HepG2 (cell line): ENCODE measurements around the gene COX15. TPM values are rescaled to one million over a fixed set of nuclear protein-coding genes. Genes with fewer than 3 reads are reported as not detected.

Source experiments
- ATAC-seq: fragments of 200-7000 bp; cut with Tn5 transposase; 3 replicates; pipeline ENCODE4 v1.9.1; 2020; ENCODE audit warnings: mild to moderate bottlenecking, moderate library complexity
- BruUV-seq: library from RNA; stranded (reverse); fragments of 400-500 nt; replicated peaks from 2 replicates; lab custom pipeline; 2021; lab: Mats Ljungman, UMichigan
- CTCF ChIA-PET: fragments of 300-600 bp; formaldehyde crosslinking; extraction: SDS; loops from one replicate; lab custom pipeline; 2021; ENCODE audit warnings: low total read pairs, inconsistent platforms, low intra/inter-chr PET ratio; lab: Yijun Ruan, JAX
- POLR2A ChIA-PET: fragments of 350-600 bp; sonication (Branson Sonifier 250); formaldehyde crosslinking; loops from one replicate; lab custom pipeline; 2020; ENCODE audit warnings: antibody characterized with exemption, inconsistent platforms; lab: Yijun Ruan, JAX
- DNase-seq: peaks from one replicate; pipeline ENCODE4 v3.0.0-alpha.2; 2015; ENCODE audit warnings: low spot score
- FAIRE-seq: peaks from 3 replicates; lab custom pipeline; 2011; peaks lifted over from hg19 to GRCh38; lab: Jason Lieb, UNC
- H2AFZ ChIP-seq: one replicate; pipeline ENCODE4 v1.6.1; 2011; ENCODE audit warnings: low read length, inconsistent platforms
- H3K27ac ChIP-seq: fragments of 300-600 bp; 3 replicates; pipeline ENCODE4 v1.8.0; 2011; ENCODE audit warnings: mixed run types, mild to moderate bottlenecking, mixed read lengths, low read length, inconsistent platforms; ENCODE audit not compliant: insufficient read depth; ENCODE audit errors: extremely low read length
- H3K27me3 ChIP-seq, 2 experiments: fragments of 200-600 bp in 1 of 2; 2 replicates in 1 of 2; 3 replicates in 1 of 2; pipeline versions ENCODE4 v1.6.0 to v1.8.0; 2011; ENCODE audit warnings: low read length in 2 of 2, mild to moderate bottlenecking in 2 of 2, moderate library complexity in 2 of 2, inconsistent platforms in 1 of 2; ENCODE audit not compliant: insufficient read depth in 2 of 2, control insufficient read depth in 1 of 2
- H3K36me3 ChIP-seq, 2 experiments: fragments of 200-600 bp in 1 of 2; replicated peaks in 1 of 2; 2 replicates in 1 of 2; 3 replicates in 1 of 2; pipeline versions ENCODE4 v1.5.1 to v1.8.0; 2011; ENCODE audit warnings: low read length in 2 of 2, inconsistent platforms in 1 of 2; ENCODE audit not compliant: insufficient read depth in 2 of 2, control insufficient read depth in 1 of 2
- H3K4me1 ChIP-seq: 2 replicates; pipeline ENCODE4 v1.5.1; 2012; ENCODE audit warnings: low read length, inconsistent platforms; ENCODE audit not compliant: insufficient read depth
- H3K4me2 ChIP-seq: 2 replicates; pipeline ENCODE4 v1.6.0; 2011; ENCODE audit warnings: low read depth, low read length, inconsistent platforms
- H3K4me3 ChIP-seq, 3 experiments: fragments of 200-600 bp in 1 of 3; sonication (generic), shearing (Covaris generic) in 1 of 3; replicated peaks in 1 of 3; 2 replicates each; pipeline ENCODE4 v1.5.1; 2011 to 2016; ENCODE audit warnings: low read length in 3 of 3, inconsistent platforms in 2 of 3, low read depth in 2 of 3, mild to moderate bottlenecking in 2 of 3, control low read depth in 1 of 3, mixed read lengths in 1 of 3; ENCODE audit not compliant: insufficient read depth in 1 of 3
- H3K79me2 ChIP-seq: one replicate; pipeline ENCODE4 v1.6.1; 2011; ENCODE audit warnings: low read length, inconsistent platforms; ENCODE audit not compliant: insufficient read depth
- H3K9ac ChIP-seq: 2 replicates; pipeline ENCODE4 v1.6.0; 2011; ENCODE audit warnings: mild to moderate bottlenecking, low read depth, low read length, inconsistent platforms; ENCODE audit not compliant: insufficient read depth
- H3K9me3 ChIP-seq: 2 replicates; pipeline ENCODE4 v1.5.1; 2012; ENCODE audit warnings: mild to moderate bottlenecking, low read length
- H4K20me1 ChIP-seq: 2 replicates; pipeline ENCODE4 v1.6.0; 2011; ENCODE audit warnings: inconsistent platforms, mild to moderate bottlenecking, low read length, moderate library complexity; ENCODE audit not compliant: insufficient read depth
- CREBL2 ChIP-seq: sonication (generic); formaldehyde crosslinking; IDR thresholded peaks from 2 replicates; pipeline ENCODE4 v1.8.1; 2023; ENCODE audit warnings: missing genetic modification reagents, mild to moderate bottlenecking, borderline replicate concordance
- DNMT3B ChIP-seq: conservative IDR thresholded peaks from 2 replicates; pipeline ENCODE4 v1.6.1; 2016; ENCODE audit warnings: missing biosample characterization, control low read depth
- HOXA5 ChIP-seq: sonication (generic); formaldehyde crosslinking; IDR thresholded peaks from 2 replicates; pipeline ENCODE4 v1.4.0; 2020; ENCODE audit warnings: missing genetic modification reagents
- KDM4B ChIP-seq: sonication (generic); formaldehyde crosslinking; IDR thresholded peaks from 2 replicates; pipeline ENCODE4 v1.4.0; 2020; ENCODE audit warnings: missing genetic modification reagents
- PAX8 ChIP-seq: sonication (generic); formaldehyde crosslinking; IDR thresholded peaks from 2 replicates; pipeline ENCODE4 v1.8.0; 2022; ENCODE audit warnings: mild to moderate bottlenecking, missing genetic modification reagents, borderline replicate concordance
- SSRP1 ChIP-seq: IDR thresholded peaks from 2 replicates; pipeline ENCODE4 v1.6.1; 2016; ENCODE audit warnings: control low read depth
- TAF1 ChIP-seq: sonication (generic); formaldehyde crosslinking; IDR thresholded peaks from 2 replicates; pipeline ENCODE4 v1.4.0; 2020; ENCODE audit warnings: missing genetic modification reagents
- ZEB1 ChIP-seq: IDR thresholded peaks from 2 replicates; pipeline ENCODE4 v1.6.1; 2012; ENCODE audit warnings: mild to moderate bottlenecking, low read depth, inconsistent platforms; ENCODE audit not compliant: insufficient replicate concordance
- ZNF605 ChIP-seq: sonication (generic); formaldehyde crosslinking; IDR thresholded peaks from 2 replicates; pipeline ENCODE4 v1.8.0; 2022; ENCODE audit warnings: mild to moderate bottlenecking, missing genetic modification reagents
- ZNF607 ChIP-seq: sonication (generic); formaldehyde crosslinking; IDR thresholded peaks from 2 replicates; pipeline ENCODE4 v1.5.1; 2020; ENCODE audit warnings: missing genetic modification reagents, mild to moderate bottlenecking, borderline replicate concordance
- ZNF768 ChIP-seq: sonication (generic); formaldehyde crosslinking; IDR thresholded peaks from 2 replicates; pipeline ENCODE4 v1.4.0; 2020; ENCODE audit warnings: missing genetic modification reagents
- WGBS: methylation state at CpG from one replicate; pipeline ENCODE4 v1.1.6; 2017; ENCODE audit warnings: low lambda C conversion rate; 5-methylcytosine and 5-hydroxymethylcytosine counted together
- in situ Hi-C: cut with HindIII; loops from 2 replicates; pipeline ENCODE4 v1.10.0; 2017; ENCODE audit warnings: low pct_unique_long_range_greater_than_20kb; ENCODE audit not compliant: extremely low pct_ligation_motif_present
- intact Hi-C: fragments of 100-400 bp; cut with micrococcal nuclease; formaldehyde crosslinking; loops from one replicate; pipeline ENCODE4 v1.10.0; 2022; ENCODE audit not compliant: unreplicated experiment
- polyA plus RNA-seq, 8 experiments: library from polyadenylated mRNA; depleted of rRNA in 3 of 8; stranded (reverse) in 7 of 8; unstranded in 1 of 8; fragments of >200 nt; fragmentation: Illumina TruSeq in 4 of 8; extraction: Trizol in 4 of 8; gene quantifications; 2 replicates each; pipeline versions ENCODE4 v1.2.1 to v1.2.3, GENCODE V29; 2011 to 2016; ENCODE audit warnings: low read depth in 4 of 8, missing spikeins in 1 of 8, mixed read lengths in 1 of 8; ENCODE audit not compliant: insufficient read depth in 1 of 8
- total RNA-seq, 5 experiments: library from RNA; depleted of rRNA; stranded (reverse); fragments of >200 nt; fragmentation: Illumina TruSeq; extraction: Trizol; gene quantifications; 2 replicates each; pipeline ENCODE4 v1.2.3, GENCODE V29; 2016; ENCODE audit warnings: low read depth in 1 of 5
- TF ChIP-seq, protein P1 (sequence below): sonication (generic); formaldehyde crosslinking; IDR thresholded peaks from 2 replicates; pipeline ENCODE4 v1.5.0; 2020; ENCODE audit warnings: mild to moderate bottlenecking, low read depth, missing genetic modification reagents, borderline replicate concordance

The COX15 gene
- total and polyA plus RNA-seq, 2 of the 13 experiments (the other 11 are each of a cell fraction or from before 2014, with no cell fraction given) = 19.2 to 44.7 TPM

GRCh38 chr10:99731306-99732032 lies 458 bp downstream of the COX15 start (continued):
- peak; percentile 80 for TF ChIP-seq ZNF768 (CRISPR knock-in tag)
- TF ChIP-seq, protein P1, sequence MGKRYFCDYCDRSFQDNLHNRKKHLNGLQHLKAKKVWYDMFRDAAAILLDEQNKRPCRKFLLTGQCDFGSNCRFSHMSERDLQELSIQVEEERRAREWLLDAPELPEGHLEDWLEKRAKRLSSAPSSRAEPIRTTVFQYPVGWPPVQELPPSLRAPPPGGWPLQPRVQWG (CRISPR knock-in tag) = no peak
- no peak for TF ChIP-seq ZNF607 (CRISPR knock-in tag)
- TF ChIP-seq HOXA5 = no peak

- Histone ChIP-seq H3K79me2 (peaks cover 25% of the 10 kb centered on the region), H3K9me3 (no peaks in the 10 kb centered on the region), H3K9ac (no peak overlapping the region), H4K20me1 (0 out of 2 replicates have a peak, but pooled peaks cover 4% of the 10 kb centered on the region), H3K4me2 (no peak overlapping the region), H3K36me3 (peaks cover 0 to 16% of the 10 kb centered on the region in 2 experiments; a peak in 2 of 5 replicates), H3K27me3 (no peaks in the 10 kb centered on the region; a peak in 1 of 5 replicates), H3K27ac (no peak overlapping the region), H2AFZ (no peak overlapping the region), H3K4me3 (no peak overlapping the region), H3K4me1 (peaks cover 45% of the 10 kb centered on the region)
- 98% methylated on average over 1 of the region's 1 CpG for WGBS
- FAIRE-seq = no peak
- no peak for DNase-seq
- ChIA-PET POLR2A (no interaction called here), CTCF (no interaction called here)
- ATAC-seq = no peak
- no peak for TF ChIP-seq ZNF605 (CRISPR knock-in tag)
- BruUV-seq = no TSS peak
- in situ Hi-C loops = loop anchor here (5.0 kb wide), 1 partner anchor 52 kb away; the partner anchor contains the start of gene ABCC2
- intact Hi-C loops = no loop called here
These were observed 1.9 kb downstream of the COX15 start for GRCh38 chr10:99730026-99730425.

- BruUV-seq = no TSS peak
- Histone ChIP-seq H3K9me3 (no peaks in the 10 kb centered on the region), H3K27ac (no peak overlapping the region), H4K20me1 (no peaks in the 10 kb centered on the region), H3K79me2 (no peaks in the 10 kb centered on the region), H3K27me3 (no peaks in the 10 kb centered on the region), H3K4me3 (no peak overlapping the region), H2AFZ (no peak overlapping the region), H3K36me3 (peaks cover 22 to 52% of the 10 kb centered on the region in 2 experiments; a peak in 4 of 5 replicates), H3K4me2 (no peak overlapping the region), H3K9ac (no peak overlapping the region), H3K4me1 (no peaks in the 10 kb centered on the region)
- intact Hi-C loops (no loop called here), in situ Hi-C loops (no loop called here)
- FAIRE-seq = no peak
- no peak for DNase-seq
- no peak for TF ChIP-seq KDM4B (CRISPR knock-in tag)
- no peak for TF ChIP-seq ZEB1
- TF ChIP-seq PAX8 (CRISPR knock-in tag) = no peak
- no peak for TF ChIP-seq SSRP1 (CRISPR knock-in tag)
- no peak for TF ChIP-seq DNMT3B (CRISPR knock-in tag)
- TF ChIP-seq CREBL2 (CRISPR knock-in tag) = no peak
- no peak for TF ChIP-seq TAF1 (CRISPR knock-in tag)
- ChIA-PET CTCF (no interaction called here), POLR2A (interaction anchor here (1.4 kb wide), 1 partner anchor 12 kb away, joined by 6 read pairs; the partner anchor contains the start of genes COX15 and CUTC)
- WGBS = 88% methylated on average over 2 of the region's 2 CpGs
- no peak for ATAC-seq
These were observed 11.5 kb downstream of the COX15 start for GRCh38 chr10:99720387-99720786.
